Nephron (organoid): ENCODE measurements around the gene FAM24B.
"Not testable (repeated sequence)": the region's sequence is repeated elsewhere in the genome, so short reads cannot be mapped to it uniquely, and the experiment has no call there.

ENCODE experiments used
- H3K27ac Mint-ChIP-seq, 3 experiments: 2 replicates each; pipeline ENCODE4 v1.8.0; 2020; ENCODE audit warnings: mixed read lengths in 3 of 3, mild to moderate bottlenecking in 2 of 3, moderate library complexity in 1 of 3
- H3K27me3 Mint-ChIP-seq: 2 replicates; pipeline ENCODE4 v1.8.0; 2021; ENCODE audit warnings: low read depth, mild to moderate bottlenecking, moderate library complexity, mixed read lengths
- H3K36me3 Mint-ChIP-seq: 2 replicates; pipeline ENCODE4 v1.8.0; 2020; ENCODE audit warnings: low read depth, mixed read lengths
- H3K4me1 Mint-ChIP-seq: 2 replicates; pipeline ENCODE4 v1.8.0; 2020; ENCODE audit warnings: mixed read lengths
- H3K4me3 Mint-ChIP-seq, 3 experiments: 2 replicates each; pipeline ENCODE4 v1.8.0; 2020; ENCODE audit warnings: mild to moderate bottlenecking in 3 of 3, mixed read lengths in 3 of 3, moderate library complexity in 2 of 3
- H3K9me3 Mint-ChIP-seq: 2 replicates; pipeline ENCODE4 v1.8.0; 2020; ENCODE audit warnings: mixed read lengths
- CTCF ChIP-seq, 3 experiments: fragments of 200-600 bp; sonication (generic); IDR thresholded peaks; one replicate each; pipeline ENCODE4 v1.5.0; 2021; ENCODE audit warnings: antibody characterized with exemption in 3 of 3; ENCODE audit not compliant: unreplicated experiment in 3 of 3

FAM24B gene

GRCh38 chr10:122879339-122880273 is at the start of gene FAM24B:
FAM24B (minus strand) TSS chr10:122879581; CDS start chr10:122850515, 29,066 bp downstream.
- Mint-ChIP-seq H3K27ac (no peak within 1 kb of the TSS), H3K36me3 (no peaks in the 10 kb centered on the region), H3K27me3 (peaks cover 12% of the 10 kb centered on the region), H3K9me3 (no peaks in the 10 kb centered on the region), H3K4me3 (no peak within 1 kb of the TSS), H3K4me1 (no peaks in the 10 kb centered on the region)
- no peak for TF ChIP-seq CTCF (IDR thresholded peaks at IDR 0.05; ENCODE audit: unreplicated experiment in 3 of 3)

- Mint-ChIP-seq H3K9me3 (peaks cover 3% of the 10 kb centered on the region), H3K4me1 (no peaks in the 10 kb centered on the region), H3K27me3 (no peaks in the 10 kb centered on the region), H3K27ac (no peak overlapping the region), H3K36me3 (no peaks in the 10 kb centered on the region), H3K4me3 (no peak overlapping the region)
- no peak for TF ChIP-seq CTCF (IDR thresholded peaks at IDR 0.05; ENCODE audit: unreplicated experiment in 3 of 3)
Observed at GRCh38 chr10:122915700-122916099, 36.3 kb upstream of the FAM24B start.

GRCh38 chr10:122911889-122912484 is 32.6 kb upstream of the FAM24B start:
- no peak overlapping the region for H3K27ac Mint-ChIP-seq
- H3K36me3 Mint-ChIP-seq, result no peaks in the 10 kb centered on the region
- no peak for TF ChIP-seq CTCF (IDR thresholded peaks at IDR 0.05; ENCODE audit: unreplicated experiment in 3 of 3)
- H3K4me3 Mint-ChIP-seq, result no peak overlapping the region
- peaks cover 9% of the 10 kb centered on the region for H3K27me3 Mint-ChIP-seq
- H3K9me3 Mint-ChIP-seq, result no peaks in the 10 kb centered on the region
- H3K4me1 Mint-ChIP-seq, result no peaks in the 10 kb centered on the region

- peaks cover 9% of the 10 kb centered on the region for H3K27me3 Mint-ChIP-seq
- no peak for TF ChIP-seq CTCF (IDR thresholded peaks at IDR 0.05; ENCODE audit: unreplicated experiment in 3 of 3)
- H3K4me3 Mint-ChIP-seq, result no peak within 1 kb of the TSS
- no peaks in the 10 kb centered on the region for H3K36me3 Mint-ChIP-seq
- no peaks in the 10 kb centered on the region for H3K4me1 Mint-ChIP-seq
- H3K9me3 Mint-ChIP-seq, result no peaks in the 10 kb centered on the region
- no peak within 1 kb of the TSS for H3K27ac Mint-ChIP-seq
Observed at GRCh38 chr10:122910310-122910709, 30.9 kb upstream of the FAM24B start, which contains the start of gene FAM24A. FAM24A (plus strand) TSS chr10:122910610; CDS start chr10:122911635, 1,025 bp downstream.

- not testable (repeated sequence) for H3K4me3 Mint-ChIP-seq, H3K27ac Mint-ChIP-seq, H3K36me3 Mint-ChIP-seq, H3K9me3 Mint-ChIP-seq, H3K4me1 Mint-ChIP-seq
- H3K27me3 Mint-ChIP-seq, result peaks cover 19% of the 10 kb centered on the region
Observed at GRCh38 chr10:122903861-122904260, 24.5 kb upstream of the FAM24B start.

- no peaks in the 10 kb centered on the region for H3K9me3 Mint-ChIP-seq
- TF ChIP-seq CTCF (IDR thresholded peaks at IDR 0.05; ENCODE audit: unreplicated experiment in 3 of 3), result no peak
- H3K36me3 Mint-ChIP-seq, result no peaks in the 10 kb centered on the region
- no peak overlapping the region for H3K27ac Mint-ChIP-seq
- peaks cover 13% of the 10 kb centered on the region for H3K27me3 Mint-ChIP-seq
- H3K4me3 Mint-ChIP-seq, result no peak overlapping the region
- H3K4me1 Mint-ChIP-seq, result no peaks in the 10 kb centered on the region
Observed at GRCh38 chr10:122894261-122894944, 15.0 kb upstream of the FAM24B start.
